HG03460 (cell line): ENCODE results near the gene DLG2.

Experiments
- ATAC-seq: cut with Tn5 transposase; IDR thresholded peaks from one replicate; pipeline ENCODE4 v1.9.1; 2021; ENCODE audit not compliant: unreplicated experiment

DLG2 gene

GRCh38 chr11:84924154-84924692, 702.9 kb downstream of the DLG2 start:
- ATAC-seq: no peak

GRCh38 chr11:84923489-84923888, 703.7 kb downstream of the DLG2 start:
- no peak for ATAC-seq

GRCh38 chr11:84922836-84923235, 704.3 kb downstream of the DLG2 start:
- ATAC-seq: no peak

- ATAC-seq: no peak
Observed at GRCh38 chr11:84922212-84922805, 704.8 kb downstream of the DLG2 start.

GRCh38 chr11:84914511-84914910, 712.6 kb downstream of the DLG2 start:
- no peak for ATAC-seq

- no peak for ATAC-seq
Observed at GRCh38 chr11:84909740-84910139, 717.4 kb downstream of the DLG2 start.

- ATAC-seq: no peak
Observed at GRCh38 chr11:84906995-84907394, 720.1 kb downstream of the DLG2 start.

GRCh38 chr11:84905411-84905810, 721.7 kb downstream of the DLG2 start:
- ATAC-seq: no peak

GRCh38 chr11:84902445-84902844, 724.7 kb downstream of the DLG2 start:
- no peak for ATAC-seq

- no peak for ATAC-seq
Observed at GRCh38 chr11:84901991-84902390, 725.2 kb downstream of the DLG2 start.

GRCh38 chr11:84899740-84900139, 727.4 kb downstream of the DLG2 start:
- no peak for ATAC-seq

GRCh38 chr11:84899134-84899533, 728.0 kb downstream of the DLG2 start:
- no peak for ATAC-seq

GRCh38 chr11:84894666-84895065, 732.5 kb downstream of the DLG2 start:
- no peak for ATAC-seq

- ATAC-seq: no peak
Observed at GRCh38 chr11:84890676-84891075, 736.5 kb downstream of the DLG2 start.

- ATAC-seq: no peak
Observed at GRCh38 chr11:84889556-84889955, 737.6 kb downstream of the DLG2 start.

GRCh38 chr11:84887055-84887629, 740.0 kb downstream of the DLG2 start:
- no peak for ATAC-seq

- no peak for ATAC-seq
Observed at GRCh38 chr11:84886344-84886743, 740.8 kb downstream of the DLG2 start.

- no peak for ATAC-seq
Observed at GRCh38 chr11:84884836-84885235, 742.3 kb downstream of the DLG2 start.

- ATAC-seq: no peak
Observed at GRCh38 chr11:84882056-84882455, 745.1 kb downstream of the DLG2 start.

- ATAC-seq: no peak
Observed at GRCh38 chr11:84871116-84871515, 756.0 kb downstream of the DLG2 start.

- ATAC-seq: no peak
Observed at GRCh38 chr11:84870486-84870885, 756.7 kb downstream of the DLG2 start.

- ATAC-seq: no peak
Observed at GRCh38 chr11:84866922-84867321, 760.2 kb downstream of the DLG2 start.
